H1 (cell line): ENCODE data around the gene ERVW-1. TPM values are rescaled to one million over a fixed set of nuclear protein-coding genes. Genes with fewer than 3 reads are reported as not detected.

Experiments used
- CTCF ChIA-PET: fragments of 300-600 bp; sonication (Branson Sonifier 250); formaldehyde crosslinking; loops from one replicate; lab custom pipeline; 2021; ENCODE audit not compliant: partially characterized antibody; lab: Charles Lee
- POLR2A ChIA-PET: fragments of 300-600 bp; sonication (Branson Sonifier 250); formaldehyde crosslinking; loops from one replicate; lab custom pipeline; 2021; ENCODE audit warnings: inconsistent platforms; ENCODE audit not compliant: partially characterized antibody; lab: Charles Lee
- DNase-seq, 2 experiments: peaks; one replicate each; pipeline versions ENCODE4 v3.0.0 to v3.0.0-alpha.2; 2010 to 2022; ENCODE audit warnings: low spot score in 2 of 2, low read depth in 1 of 2, mixed read lengths in 1 of 2
- FAIRE-seq: peaks from 2 replicates; lab custom pipeline; 2011; peaks lifted over from hg19 to GRCh38; lab: Jason Lieb, UNC
- H2AFZ ChIP-seq: 2 replicates; pipeline ENCODE4 v1.8.1; 2012; ENCODE audit warnings: low read length, inconsistent platforms
- H2AK5ac ChIP-seq: 2 replicates; pipeline ENCODE4 v1.6.1; 2013; ENCODE audit warnings: low read depth, low read length
- H2BK120ac ChIP-seq: replicated peaks from 2 replicates; pipeline ENCODE3; 2013; ENCODE audit warnings: low read depth, low read length, inconsistent platforms
- H2BK12ac ChIP-seq: 2 replicates; pipeline ENCODE4 v1.6.1; 2013; ENCODE audit warnings: low read depth, low read length
- H2BK15ac ChIP-seq: 2 replicates; pipeline ENCODE4 v1.6.1; 2013; ENCODE audit warnings: low read length
- H2BK20ac ChIP-seq: 2 replicates; pipeline ENCODE4 v1.6.1; 2013; ENCODE audit warnings: low read length
- H2BK5ac ChIP-seq: 2 replicates; pipeline ENCODE4 v1.6.1; 2013; ENCODE audit warnings: low read depth, low read length
- H3K14ac ChIP-seq: 2 replicates; pipeline ENCODE4 v1.6.1; 2013; ENCODE audit warnings: inconsistent platforms; ENCODE audit not compliant: insufficient read length
- H3K18ac ChIP-seq: 2 replicates; pipeline ENCODE4 v1.6.1; 2013; ENCODE audit warnings: low read length; ENCODE audit errors: extremely low read depth
- H3K23ac ChIP-seq: 2 replicates; pipeline ENCODE4 v1.6.1; 2013; ENCODE audit warnings: inconsistent platforms; ENCODE audit not compliant: insufficient read length
- H3K23me2 ChIP-seq: 2 replicates; pipeline ENCODE4 v1.6.1; 2013; ENCODE audit warnings: low read depth, low read length
- H3K27ac ChIP-seq: 2 replicates; pipeline ENCODE4 v1.6.1; 2011; ENCODE audit warnings: low read depth, low read length, inconsistent platforms
- H3K27me3 ChIP-seq, 4 experiments: replicated peaks in 1 of 4; 1 replicate in 1 of 4; 2 replicates in 3 of 4; pipeline versions ENCODE4 v1.6.1 to v1.8.1; 2011 to 2013; ENCODE audit warnings: low read length in 3 of 4, mild to moderate bottlenecking in 3 of 4, inconsistent platforms in 2 of 4, mixed read lengths in 2 of 4, moderate library complexity in 1 of 4; ENCODE audit not compliant: control insufficient read depth in 3 of 4, insufficient read depth in 3 of 4; ENCODE audit errors: extremely low read depth in 1 of 4
- H3K36me3 ChIP-seq, 4 experiments: 2 replicates each; pipeline versions ENCODE4 v1.6.1 to v1.8.1; 2011 to 2013; ENCODE audit warnings: mild to moderate bottlenecking in 4 of 4, low read length in 3 of 4, moderate library complexity in 2 of 4, control low read depth in 1 of 4, inconsistent platforms in 1 of 4; ENCODE audit not compliant: insufficient read depth in 4 of 4, control insufficient read depth in 2 of 4
- H3K4ac ChIP-seq: replicated peaks from 2 replicates; pipeline ENCODE3; 2013; ENCODE audit warnings: low read length, low read depth, mixed read lengths, inconsistent platforms; ENCODE audit not compliant: insufficient read length
- H3K4me1 ChIP-seq, 4 experiments: replicated peaks in 1 of 4; 1 replicate in 1 of 4; 2 replicates in 3 of 4; pipeline versions ENCODE4 v1.6.1 to v1.8.1; 2011 to 2013; ENCODE audit warnings: low read length in 3 of 4, inconsistent platforms in 2 of 4, mixed read lengths in 1 of 4; ENCODE audit not compliant: insufficient read depth in 4 of 4, control insufficient read depth in 3 of 4
- H3K4me2 ChIP-seq, 2 experiments: 2 replicates each; pipeline versions ENCODE4 v1.6.1 to v1.8.1; 2011 to 2013; ENCODE audit warnings: low read depth in 2 of 2, low read length in 2 of 2, control low read depth in 1 of 2, inconsistent platforms in 1 of 2, mild to moderate bottlenecking in 1 of 2; ENCODE audit not compliant: insufficient read depth in 1 of 2
- H3K4me3 ChIP-seq, 4 experiments: fragments of 200-600, 300-600 bp in 1 of 4; sonication (generic), shearing (Covaris generic), sonication (Bioruptor Twin) in 1 of 4; 2 replicates each; pipeline versions ENCODE4 v1.5.1 to v1.8.1; 2011 to 2016; ENCODE audit warnings: low read length in 4 of 4, low read depth in 3 of 4, control low read depth in 2 of 4, inconsistent platforms in 2 of 4, mild to moderate bottlenecking in 2 of 4, mixed read lengths in 1 of 4, moderate library complexity in 1 of 4; ENCODE audit not compliant: insufficient read depth in 2 of 4; ENCODE audit errors: extremely low read depth in 1 of 4
- H3K56ac ChIP-seq: replicated peaks from 2 replicates; pipeline ENCODE3; 2013; ENCODE audit warnings: low read depth, mild to moderate bottlenecking, mixed read lengths, low read length, inconsistent platforms; ENCODE audit not compliant: insufficient read length
- H3K79me1 ChIP-seq: 2 replicates; pipeline ENCODE4 v1.6.1; 2013; ENCODE audit warnings: low read depth, low read length, control low read depth
- H3K79me2 ChIP-seq, 2 experiments: 2 replicates each; pipeline versions ENCODE4 v1.6.1 to v1.8.1; 2012 to 2013; ENCODE audit warnings: low read length in 2 of 2, mild to moderate bottlenecking in 2 of 2, inconsistent platforms in 1 of 2; ENCODE audit not compliant: insufficient read depth in 2 of 2, control insufficient read depth in 1 of 2
- H3K9ac ChIP-seq, 4 experiments: replicated peaks in 1 of 4; 1 replicate in 1 of 4; 2 replicates in 3 of 4; pipeline versions ENCODE4 v1.6.1 to v1.8.1; 2011 to 2013; ENCODE audit warnings: low read depth in 3 of 4, low read length in 3 of 4, control low read depth in 2 of 4, mild to moderate bottlenecking in 2 of 4, moderate library complexity in 2 of 4, inconsistent platforms in 1 of 4; ENCODE audit errors: extremely low read depth in 1 of 4
- H3K9me3 ChIP-seq, 2 experiments: 2 replicates each; pipeline versions ENCODE4 v1.6.1 to v1.8.1; 2012 to 2013; ENCODE audit warnings: mild to moderate bottlenecking in 2 of 2, moderate library complexity in 2 of 2, control low read depth in 1 of 2, inconsistent platforms in 1 of 2, low read depth in 1 of 2, low read length in 1 of 2, mixed read lengths in 1 of 2; ENCODE audit not compliant: insufficient read depth in 2 of 2
- H4K20me1 ChIP-seq, 2 experiments: replicated peaks in 1 of 2; 2 replicates each; pipeline versions ENCODE3 to v1.8.1; 2011 to 2013; ENCODE audit warnings: inconsistent platforms in 2 of 2, low read length in 2 of 2, mild to moderate bottlenecking in 1 of 2; ENCODE audit not compliant: insufficient read depth in 2 of 2, control insufficient read depth in 1 of 2
- H4K5ac ChIP-seq: 2 replicates; pipeline ENCODE4 v1.6.1; 2013; ENCODE audit warnings: low read length, low read depth, mixed read lengths, inconsistent platforms; ENCODE audit not compliant: insufficient read length
- H4K8ac ChIP-seq: 2 replicates; pipeline ENCODE4 v1.8.0; 2013; ENCODE audit warnings: mild to moderate bottlenecking, moderate library complexity, low read length, inconsistent platforms; ENCODE audit not compliant: insufficient read depth; ENCODE audit errors: extremely low read depth
- H4K91ac ChIP-seq: replicated peaks from 2 replicates; pipeline ENCODE3; 2013; ENCODE audit warnings: low read length, mixed read lengths, inconsistent platforms; ENCODE audit not compliant: insufficient read length
- ASH2L ChIP-seq: fragments of 200-600, 300-600 bp; sonication (generic); IDR thresholded peaks from one replicate; pipeline ENCODE4 v1.7.1; 2017; ENCODE audit warnings: low read length
- EZH2 ChIP-seq: fragments of 200-600 bp; sonication (generic); IDR thresholded peaks from 2 replicates; pipeline ENCODE4 v1.7.1; 2012; ENCODE audit warnings: low read depth, mild to moderate bottlenecking, moderate library complexity, low read length, inconsistent platforms; ENCODE audit not compliant: severe bottlenecking
- GTF2F1 ChIP-seq: IDR thresholded peaks from 2 replicates; pipeline ENCODE4 v1.6.1; 2012; ENCODE audit warnings: low read depth, low read length, improper control_type of control experiment, borderline replicate concordance
- HDAC2 ChIP-seq, 2 experiments: fragments of 300-600 bp in 1 of 2; sonication (generic) in 1 of 2; IDR thresholded peaks; 2 replicates each; pipeline ENCODE4 v1.6.1; 2011 to 2012; ENCODE audit warnings: low read depth in 2 of 2, low read length in 2 of 2, mild to moderate bottlenecking in 2 of 2, moderate library complexity in 2 of 2, borderline replicate concordance in 1 of 2, inconsistent platforms in 1 of 2
- MAX ChIP-seq: IDR thresholded peaks from 2 replicates; pipeline ENCODE4 v1.6.1; 2012; ENCODE audit warnings: inconsistent platforms
- NRF1 ChIP-seq: IDR thresholded peaks from 2 replicates; pipeline ENCODE4 v1.6.1; 2011; ENCODE audit warnings: mild to moderate bottlenecking, low read depth, low read length, improper control_type of control experiment
- POLR2AphosphoS5 ChIP-seq: IDR thresholded peaks from 2 replicates; pipeline ENCODE4 v1.6.1; 2011; ENCODE audit warnings: low read depth, low read length
- RNF2 ChIP-seq: fragments of 200-900, 300-1000 bp; sonication (generic); IDR thresholded peaks from 2 replicates; pipeline ENCODE4 v1.7.1; 2016; ENCODE audit warnings: borderline replicate concordance, low read depth, mild to moderate bottlenecking, antibody characterized with exemption, low read length; ENCODE audit not compliant: poor library complexity, severe bottlenecking; ENCODE audit errors: missing control alignments
- SAP30 ChIP-seq: fragments of 300-600 bp; sonication (generic); IDR thresholded peaks from 2 replicates; pipeline ENCODE4 v1.7.1; 2012; ENCODE audit warnings: low read length, moderate library complexity, mild to moderate bottlenecking, inconsistent platforms; ENCODE audit not compliant: insufficient read depth, insufficient replicate concordance
- SP1 ChIP-seq: IDR thresholded peaks from 2 replicates; pipeline ENCODE4 v1.6.1; 2011; ENCODE audit warnings: low read depth, low read length
- TAF1 ChIP-seq: IDR thresholded peaks from 2 replicates; pipeline ENCODE4 v1.6.1; 2011; ENCODE audit warnings: mild to moderate bottlenecking, low read depth, low read length
- TBP ChIP-seq: IDR thresholded peaks from 2 replicates; pipeline ENCODE4 v1.6.1; 2011; ENCODE audit warnings: low read depth, low read length, improper control_type of control experiment
- TEAD4 ChIP-seq: IDR thresholded peaks from 2 replicates; pipeline ENCODE4 v1.6.1; 2012; ENCODE audit warnings: low read depth, low read length, inconsistent platforms, mixed read lengths
- WGBS, 2 experiments: shearing (Covaris generic) in 1 of 2; methylation state at CpG; one replicate each; pipeline versions ENCODE4 v1.1.6 to v1.1.7; 2013 to 2015; ENCODE audit warnings: low lambda C conversion rate in 2 of 2, mixed read lengths in 2 of 2, inconsistent platforms in 1 of 2, low coverage in 1 of 2, missing lambda C conversion rate in 1 of 2; ENCODE audit not compliant: insufficient replicate concordance in 2 of 2, insufficient coverage in 1 of 2, insufficient read length in 1 of 2; ENCODE audit errors: extremely low coverage in 1 of 2, missing lambda C conversion rate in 1 of 2; 5-methylcytosine and 5-hydroxymethylcytosine counted together
- polyA plus RNA-seq, 7 experiments: library from polyadenylated mRNA; depleted of rRNA in 3 of 7; stranded (reverse) in 5 of 7; unstranded in 2 of 7; fragments of >200 nt in 5 of 7; fragments of 200-250 nt in 2 of 7; gene quantifications; 1 replicate in 5 of 7; 2 replicates in 1 of 7; 4 replicates in 1 of 7; pipeline versions ENCODE4 v1.2.1 to v1.2.3, GENCODE V29; 2011 to 2013; ENCODE audit warnings: missing spikeins in 2 of 7, mixed read lengths in 2 of 7
- total RNA-seq: library from RNA; stranded (reverse); fragmentation: NEBNext Ultra II Directional; extraction: Animal tissue kit (Norgen Biotek cat#: 25700); gene quantifications from 2 replicates; pipeline ENCODE4 v1.2.1, GENCODE V29; 2021

Gene ERVW-1
- total and polyA plus RNA-seq, 2 of the 8 experiments (the other 6 are each of a cell fraction or from before 2014, with no cell fraction given) = 0.08 TPM; not detected in 1

GRCh38 chr7:92504563-92504962 is 26.8 kb upstream of the ERVW-1 start:
- Histone ChIP-seq H3K79me1 (no peaks in the 10 kb centered on the region), H2AK5ac (no peak overlapping the region), H2BK15ac (no peak overlapping the region), H4K20me1 (peaks cover 0 to 2% of the 10 kb centered on the region in 2 experiments), H3K4me1 (no peaks in the 10 kb centered on the region), H3K23ac (no peak overlapping the region), H3K18ac (no peak overlapping the region), H3K9ac (no peak overlapping the region; a peak in 1 of 7 replicates), H2BK120ac (no peak overlapping the region), H4K91ac (no peak overlapping the region), H3K36me3 (peaks cover 2 to 41% (median 11%) of the 10 kb centered on the region in 4 experiments; a peak in 6 of 8 replicates), H2BK20ac (no peak overlapping the region), H3K23me2 (no peaks in the 10 kb centered on the region), H3K4me2 (no peak overlapping the region), H3K56ac (no peak overlapping the region), H4K5ac (no peak overlapping the region), H2BK5ac (no peak overlapping the region), H3K4ac (no peak overlapping the region), H2AFZ (no peak overlapping the region), H3K4me3 (no peak overlapping the region), H4K8ac (no peak overlapping the region), H3K79me2 (no peaks in the 10 kb centered on the region), H3K27ac (no peak overlapping the region), H3K27me3 (no peaks in the 10 kb centered on the region), H2BK12ac (no peak overlapping the region), H3K14ac (no peak overlapping the region), H3K9me3 (no peaks in the 10 kb centered on the region)
- TF ChIP-seq SAP30 (no peak), HDAC2 (IDR thresholded peaks at IDR 0.05; ENCODE audit: borderline replicate concordance in 1 of 2, low read depth in 2 of 2, low read length in 2 of 2) (no peak), ASH2L (no peak), POLR2AphosphoS5 (no peak), GTF2F1 (no peak), NRF1 (no peak), TBP (no peak), EZH2 (no peak), TEAD4 (no peak), TAF1 (no peak), MAX (no peak), SP1 (no peak), RNF2 (no peak)
- ChIA-PET POLR2A (no interaction called here), CTCF (no interaction called here)
- no peak for DNase-seq
- no peak for FAIRE-seq
- WGBS, 2 experiments = 95% methylated on average over 3 of the region's 3 CpGs; no CpG with 5 or more reads in 1 of the 2 experiments
